ENCODE data around the gene ZCWPW2.

Gene ZCWPW2

DNA sequence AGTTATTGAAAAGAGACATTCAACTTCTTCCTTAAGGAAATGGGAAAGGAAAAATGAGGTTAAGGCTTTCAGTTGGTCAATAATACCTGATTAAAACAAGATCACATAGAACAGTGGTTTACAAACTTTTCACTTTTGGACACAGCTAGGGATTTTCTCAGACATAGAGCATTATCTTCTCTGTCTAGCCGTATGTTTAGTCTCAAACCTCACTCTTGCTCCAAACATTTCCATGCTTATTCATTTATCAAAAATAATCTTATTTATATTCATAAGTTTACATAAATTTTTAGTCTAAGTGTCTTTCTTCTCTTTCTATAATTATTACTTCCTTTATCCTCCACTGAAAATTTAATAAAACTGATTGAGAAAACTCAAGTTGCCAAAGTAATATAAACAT is 114.3 kb downstream of the ZCWPW2 start:
- CTCF ChIA-PET = no interaction called here
- Histone ChIP-seq H3K9me3 (ENCODE audit: control insufficient read depth, insufficient read depth, low read depth, low read length) (no peaks in the 10 kb centered on the region), H3K27ac (ENCODE audit: extremely low read depth, low read depth, low read length) (no peak overlapping the region), H3K36me3 (ENCODE audit: control insufficient read depth in 2 of 2, insufficient read depth in 1 of 2, low read length in 2 of 2) (no peaks in the 10 kb centered on the region), H3K4me1 (ENCODE audit: control insufficient read depth, insufficient read depth, low read length) (no peaks in the 10 kb centered on the region), H3K4me3 (ENCODE audit: low read depth, low read length) (no peak overlapping the region)
- TF ChIP-seq ZFP37 (tag by site-specific recombination; IDR thresholded peaks at IDR 0.05) (no peak), ZNF10 (tag by site-specific recombination; IDR thresholded peaks at IDR 0.05) (no peak), ZNF266 (tag by site-specific recombination; IDR thresholded peaks at IDR 0.05; ENCODE audit: low read depth) (no peak), ZNF175 (tag by site-specific recombination; IDR thresholded peaks at IDR 0.05) (no peak), ZBTB17 (tag by site-specific recombination; IDR thresholded peaks at IDR 0.05) (no peak), ZNF157 (tag by site-specific recombination; IDR thresholded peaks at IDR 0.05) (no peak), ZNF335 (tag by site-specific recombination; conservative IDR thresholded peaks at IDR 0.05) (no peak), ZNF155 (tag by site-specific recombination; IDR thresholded peaks at IDR 0.05) (no peak), ZNF658 (tag by site-specific recombination; IDR thresholded peaks at IDR 0.05) (no peak)
- TF ChIP-seq, protein P1, sequence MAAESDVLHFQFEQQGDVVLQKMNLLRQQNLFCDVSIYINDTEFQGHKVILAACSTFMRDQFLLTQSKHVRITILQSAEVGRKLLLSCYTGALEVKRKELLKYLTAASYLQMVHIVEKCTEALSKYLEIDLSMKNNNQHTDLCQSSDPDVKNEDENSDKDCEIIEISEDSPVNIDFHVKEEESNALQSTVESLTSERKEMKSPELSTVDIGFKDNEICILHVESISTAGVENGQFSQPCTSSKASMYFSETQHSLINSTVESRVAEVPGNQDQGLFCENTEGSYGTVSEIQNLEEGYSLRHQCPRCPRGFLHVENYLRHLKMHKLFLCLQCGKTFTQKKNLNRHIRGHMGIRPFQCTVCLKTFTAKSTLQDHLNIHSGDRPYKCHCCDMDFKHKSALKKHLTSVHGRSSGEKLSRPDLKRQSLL (tag by site-specific recombination; IDR thresholded peaks at IDR 0.05) = no peak
- POLR2A ChIA-PET = no interaction called here

DNA sequence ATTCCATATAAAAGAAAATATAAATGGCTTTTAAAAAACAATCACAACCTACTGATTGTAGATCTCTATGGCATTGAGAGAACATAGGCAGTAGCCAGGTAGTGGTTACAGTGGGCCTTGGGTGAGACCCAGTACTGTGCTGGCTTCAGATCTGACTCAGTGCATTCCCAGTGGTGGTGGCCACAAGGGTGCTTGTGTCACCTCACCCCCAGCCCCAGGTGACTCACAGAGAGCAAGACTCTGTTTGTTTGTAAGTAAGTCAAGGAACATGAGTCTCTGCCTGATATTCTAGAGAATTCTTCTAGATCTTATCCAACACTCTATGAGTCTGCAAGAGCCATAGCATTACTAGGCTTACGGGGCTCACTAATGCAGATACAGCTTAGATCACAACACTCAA is 118.9 kb downstream of the ZCWPW2 start:
- TF ChIP-seq ZNF610 (tag by site-specific recombination; IDR thresholded peaks at IDR 0.05; ENCODE audit: borderline replicate concordance) = no peak
- TF ChIP-seq ZBTB20 (tag by site-specific recombination; IDR thresholded peaks at IDR 0.05) = no peak
- TF ChIP-seq ZNF658 (tag by site-specific recombination; IDR thresholded peaks at IDR 0.05) = no peak
- TF ChIP-seq KLF1 (tag by site-specific recombination; IDR thresholded peaks at IDR 0.05) = no peak
- no peak for TF ChIP-seq ZNF133 (tag by site-specific recombination; IDR thresholded peaks at IDR 0.05)
- TF ChIP-seq ZNF548 (tag by site-specific recombination; IDR thresholded peaks at IDR 0.05) = no peak
- TF ChIP-seq, protein P2, sequence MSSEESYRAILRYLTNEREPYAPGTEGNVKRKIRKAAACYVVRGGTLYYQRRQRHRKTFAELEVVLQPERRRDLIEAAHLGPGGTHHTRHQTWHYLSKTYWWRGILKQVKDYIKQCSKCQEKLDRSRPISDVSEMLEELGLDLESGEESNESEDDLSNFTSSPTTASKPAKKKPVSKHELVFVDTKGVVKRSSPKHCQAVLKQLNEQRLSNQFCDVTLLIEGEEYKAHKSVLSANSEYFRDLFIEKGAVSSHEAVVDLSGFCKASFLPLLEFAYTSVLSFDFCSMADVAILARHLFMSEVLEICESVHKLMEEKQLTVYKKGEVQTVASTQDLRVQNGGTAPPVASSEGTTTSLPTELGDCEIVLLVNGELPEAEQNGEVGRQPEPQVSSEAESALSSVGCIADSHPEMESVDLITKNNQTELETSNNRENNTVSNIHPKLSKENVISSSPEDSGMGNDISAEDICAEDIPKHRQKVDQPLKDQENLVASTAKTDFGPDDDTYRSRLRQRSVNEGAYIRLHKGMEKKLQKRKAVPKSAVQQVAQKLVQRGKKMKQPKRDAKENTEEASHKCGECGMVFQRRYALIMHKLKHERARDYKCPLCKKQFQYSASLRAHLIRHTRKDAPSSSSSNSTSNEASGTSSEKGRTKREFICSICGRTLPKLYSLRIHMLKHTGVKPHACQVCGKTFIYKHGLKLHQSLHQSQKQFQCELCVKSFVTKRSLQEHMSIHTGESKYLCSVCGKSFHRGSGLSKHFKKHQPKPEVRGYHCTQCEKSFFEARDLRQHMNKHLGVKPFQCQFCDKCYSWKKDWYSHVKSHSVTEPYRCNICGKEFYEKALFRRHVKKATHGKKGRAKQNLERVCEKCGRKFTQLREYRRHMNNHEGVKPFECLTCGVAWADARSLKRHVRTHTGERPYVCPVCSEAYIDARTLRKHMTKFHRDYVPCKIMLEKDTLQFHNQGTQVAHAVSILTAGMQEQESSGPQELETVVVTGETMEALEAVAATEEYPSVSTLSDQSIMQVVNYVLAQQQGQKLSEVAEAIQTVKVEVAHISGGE (tag by site-specific recombination; conservative IDR thresholded peaks at IDR 0.05; ENCODE audit: low read depth) = no peak
- TF ChIP-seq ZNF239 (tag by site-specific recombination; IDR thresholded peaks at IDR 0.05) = no peak
- no peak for TF ChIP-seq MZF1 (tag by site-specific recombination; IDR thresholded peaks at IDR 0.05; ENCODE audit: borderline replicate concordance)
- no peak for TF ChIP-seq ZFHX2 (tag by site-specific recombination; conservative IDR thresholded peaks at IDR 0.05)
- no peak for TF ChIP-seq ZNF366 (tag by site-specific recombination; conservative IDR thresholded peaks at IDR 0.05)
- no peak for TF ChIP-seq WT1 (tag by site-specific recombination; IDR thresholded peaks at IDR 0.05)
- no peak for TF ChIP-seq SALL2 (tag by site-specific recombination; IDR thresholded peaks at IDR 0.05; ENCODE audit: borderline replicate concordance)
- TF ChIP-seq ZNF214 (tag by site-specific recombination; IDR thresholded peaks at IDR 0.05; ENCODE audit: borderline replicate concordance) = no peak
- TF ChIP-seq ZNF248 (tag by site-specific recombination; IDR thresholded peaks at IDR 0.05) = no peak
- no peak for TF ChIP-seq GLI4 (tag by site-specific recombination; IDR thresholded peaks at IDR 0.05)
- no peak for TF ChIP-seq ZNF677 (tag by site-specific recombination; IDR thresholded peaks at IDR 0.05)
- TF ChIP-seq, protein P3, sequence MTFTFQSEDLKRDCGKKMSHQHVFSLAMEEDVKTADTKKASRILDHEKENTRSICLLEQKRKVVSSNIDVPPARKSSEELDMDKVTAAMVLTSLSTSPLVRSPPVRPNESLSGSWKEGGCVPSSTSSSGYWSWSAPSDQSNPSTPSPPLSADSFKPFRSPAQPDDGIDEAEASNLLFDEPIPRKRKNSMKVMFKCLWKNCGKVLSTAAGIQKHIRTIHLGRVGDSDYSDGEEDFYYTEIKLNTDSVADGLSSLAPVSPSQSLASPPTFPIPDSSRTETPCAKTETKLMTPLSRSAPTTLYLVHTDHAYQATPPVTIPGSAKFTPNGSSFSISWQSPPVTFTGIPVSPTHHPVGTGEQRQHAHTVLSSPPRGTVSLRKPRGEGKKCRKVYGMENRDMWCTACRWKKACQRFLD (tag by site-specific recombination; IDR thresholded peaks at IDR 0.05) = no peak
- POLR2A ChIA-PET = no interaction called here
- Histone ChIP-seq H3K36me3 (ENCODE audit: control insufficient read depth in 2 of 2, insufficient read depth in 1 of 2, low read length in 2 of 2) (no peaks in the 10 kb centered on the region), H3K4me1 (ENCODE audit: control insufficient read depth, insufficient read depth, low read length) (no peaks in the 10 kb centered on the region), H3K4me3 (ENCODE audit: low read depth, low read length) (no peak overlapping the region), H3K9me3 (ENCODE audit: control insufficient read depth, insufficient read depth, low read depth, low read length) (no peaks in the 10 kb centered on the region), H3K27ac (ENCODE audit: extremely low read depth, low read depth, low read length) (no peak overlapping the region)
- CTCF ChIA-PET = no interaction called here

Measured in HEK293 (cell line).